Brain microvascular endothelial cell (primary cell): ENCODE results near the gene MYLK.
A peak's percentile ranks its signal among the peaks of the same experiment; 100 is the strongest.

Source experiments
- DNase-seq: peaks from one replicate; pipeline ENCODE4 v3.0.0-alpha.2; 2020
- H3K27ac ChIP-seq: fragments of 250-450 bp; sonication (Bioruptor Pico); 2 replicates; pipeline ENCODE4 v1.5.1; 2020; ENCODE audit warnings: mild to moderate bottlenecking, moderate library complexity
- H3K27me3 ChIP-seq: fragments of 250-450 bp; sonication (Bioruptor Pico); replicated peaks from 2 replicates; pipeline ENCODE4 v1.5.1; 2020; ENCODE audit warnings: mild to moderate bottlenecking
- H3K36me3 ChIP-seq: fragments of 250-450 bp; sonication (Bioruptor Pico); replicated peaks from 2 replicates; pipeline ENCODE4 v1.5.1; 2020; ENCODE audit warnings: mild to moderate bottlenecking
- H3K4me3 ChIP-seq: 2 replicates; pipeline ENCODE4 v1.5.1; 2011; ENCODE audit warnings: low read depth, mild to moderate bottlenecking, control low read depth, low read length, moderate library complexity
- CTCF ChIP-seq: IDR thresholded peaks from 2 replicates; pipeline ENCODE4 v1.5.1; 2011; ENCODE audit warnings: low read depth, mild to moderate bottlenecking, moderate library complexity, low read length, control low read depth, inconsistent platforms; ENCODE audit errors: missing control alignments
- in situ Hi-C: cut with HindIII; loops from 2 replicates; pipeline ENCODE4 v1.10.0; 2017; ENCODE audit warnings: low sequenced_read_pairs, low pct_ligation_motif_present

MYLK gene

GRCh38 chr3:123859177-123859576 is 25.0 kb downstream of the MYLK start:
- Histone ChIP-seq H3K36me3 (no peaks in the 10 kb centered on the region), H3K27me3 (no peaks in the 10 kb centered on the region), H3K27ac (no peak overlapping the region), H3K4me3 (no peak overlapping the region)
- in situ Hi-C loops = no loop called here
- DNase-seq = no peak
- no peak for TF ChIP-seq CTCF

- in situ Hi-C loops = no loop called here
- H3K27ac ChIP-seq = no peak overlapping the region
- H3K36me3 ChIP-seq = no peaks in the 10 kb centered on the region
- no peaks in the 10 kb centered on the region for H3K27me3 ChIP-seq
- no peak for TF ChIP-seq CTCF
- H3K4me3 ChIP-seq = no peak overlapping the region
- no peak for DNase-seq
Observed at GRCh38 chr3:123854905-123855304, 29.2 kb downstream of the MYLK start.

- TF ChIP-seq CTCF = no peak
- H3K36me3 ChIP-seq = no peaks in the 10 kb centered on the region
- in situ Hi-C loops = no loop called here
Observed at GRCh38 chr3:123853686-123854372, 30.3 kb downstream of the MYLK start.

GRCh38 chr3:123847209-123847608 is 36.9 kb downstream of the MYLK start:
- in situ Hi-C loops = no loop called here
- Histone ChIP-seq H3K4me3 (no peak overlapping the region), H3K27ac (no peak overlapping the region), H3K36me3 (no peaks in the 10 kb centered on the region), H3K27me3 (no peaks in the 10 kb centered on the region)
- no peak for TF ChIP-seq CTCF
- no peak for DNase-seq

More at GRCh38 chr3:123853686-123854372, 30.3 kb downstream of the MYLK start:
- DNase-seq = no peak
- H3K4me3 ChIP-seq = no peak overlapping the region
- no peak overlapping the region for H3K27ac ChIP-seq
- no peaks in the 10 kb centered on the region for H3K27me3 ChIP-seq

- TF ChIP-seq CTCF = no peak
- H3K27ac ChIP-seq = no peak overlapping the region
- H3K27me3 ChIP-seq = no peaks in the 10 kb centered on the region
- no peak overlapping the region for H3K4me3 ChIP-seq
- peak; percentile 64 for DNase-seq
- no peaks in the 10 kb centered on the region for H3K36me3 ChIP-seq
- in situ Hi-C loops = no loop called here
Observed at GRCh38 chr3:123843668-123844067, 40.5 kb downstream of the MYLK start.

GRCh38 chr3:123842711-123843110 is 41.4 kb downstream of the MYLK start:
- H3K27me3 ChIP-seq = no peaks in the 10 kb centered on the region
- DNase-seq = no peak
- H3K4me3 ChIP-seq = no peak overlapping the region
- no peaks in the 10 kb centered on the region for H3K36me3 ChIP-seq
- TF ChIP-seq CTCF = no peak
- no peak overlapping the region for H3K27ac ChIP-seq
- in situ Hi-C loops = no loop called here
